WTC11 (cell line): Measurements from ENCODE around the gene KHDC4. TPM values are rescaled to one million over a fixed set of nuclear protein-coding genes. Genes with fewer than 3 reads are reported as not detected.

Experiments used
- ATAC-seq: fragments of 200-7000 bp; cut with Tn5 transposase; 2 replicates; pipeline ENCODE4 v1.10.0; 2021; ENCODE audit warnings: mild to moderate bottlenecking, moderate library complexity
- CTCF ChIA-PET: fragments of 300-600 bp; sonication (Branson Sonifier 250); formaldehyde crosslinking; loops from one replicate; lab custom pipeline; 2021; ENCODE audit warnings: antibody characterized with exemption; lab: Charles Lee
- POLR2A ChIA-PET: fragments of 350-600 bp; sonication (Branson Sonifier 250); formaldehyde crosslinking; loops from one replicate; lab custom pipeline; 2021; ENCODE audit warnings: antibody characterized with exemption; lab: Charles Lee
- DNase-seq: peaks from one replicate; pipeline ENCODE4 v3.0.0; 2021; ENCODE audit warnings: low spot score
- H3K27ac Mint-ChIP-seq: 2 replicates; pipeline ENCODE4 v1.8.0; 2021; ENCODE audit warnings: mixed read lengths
- H3K27me3 Mint-ChIP-seq: 2 replicates; pipeline ENCODE4 v1.8.0; 2021; ENCODE audit warnings: low read depth, mild to moderate bottlenecking, moderate library complexity, mixed read lengths
- H3K36me3 Mint-ChIP-seq: 2 replicates; pipeline ENCODE4 v1.8.0; 2021; ENCODE audit warnings: mixed read lengths
- H3K4me1 Mint-ChIP-seq: 2 replicates; pipeline ENCODE4 v1.8.0; 2022; ENCODE audit warnings: mixed read lengths
- H3K4me3 Mint-ChIP-seq: 2 replicates; pipeline ENCODE4 v1.8.0; 2021; ENCODE audit warnings: mild to moderate bottlenecking, moderate library complexity, mixed read lengths
- H3K9me3 Mint-ChIP-seq: 2 replicates; pipeline ENCODE4 v1.8.0; 2021; ENCODE audit warnings: mixed read lengths
- ELF4 ChIP-seq: sonication (generic); formaldehyde crosslinking; IDR thresholded peaks from 2 replicates; pipeline ENCODE4 v1.8.1; 2022; ENCODE audit warnings: low read depth, mild to moderate bottlenecking, moderate library complexity, missing genetic modification reagents
- EMX1 ChIP-seq: fragments of 250-450 bp; sonication (Bioruptor Pico); IDR thresholded peaks from 2 replicates; pipeline ENCODE4 v1.8.0; 2021; ENCODE audit warnings: mild to moderate bottlenecking
- FOXJ3 ChIP-seq: sonication (generic); formaldehyde crosslinking; IDR thresholded peaks from 2 replicates; pipeline ENCODE4 v1.9.0; 2021; ENCODE audit warnings: missing genetic modification reagents, mild to moderate bottlenecking, borderline replicate concordance
- FOXP1 ChIP-seq: sonication (generic); formaldehyde crosslinking; IDR thresholded peaks from 2 replicates; pipeline ENCODE4 v1.8.0; 2022; ENCODE audit warnings: missing genetic modification reagents, mild to moderate bottlenecking, moderate library complexity, borderline replicate concordance
- GRHL2 ChIP-seq: fragments of 250-450 bp; sonication (Bioruptor Pico); IDR thresholded peaks from 2 replicates; pipeline ENCODE4 v1.8.0; 2022; ENCODE audit warnings: mild to moderate bottlenecking, moderate library complexity; ENCODE audit not compliant: insufficient replicate concordance, severe bottlenecking
- GTF2I ChIP-seq: fragments of 250-450 bp; sonication (Bioruptor Pico); conservative IDR thresholded peaks from 2 replicates; pipeline ENCODE4 v1.4.0; 2021; ENCODE audit warnings: mild to moderate bottlenecking
- IRF2 ChIP-seq: sonication (generic); formaldehyde crosslinking; IDR thresholded peaks from 2 replicates; pipeline ENCODE4 v1.8.0; 2022; ENCODE audit warnings: low read depth, missing genetic modification reagents, borderline replicate concordance
- JUN ChIP-seq: sonication (generic); formaldehyde crosslinking; IDR thresholded peaks from 2 replicates; pipeline ENCODE4 v1.8.0; 2023; ENCODE audit warnings: mild to moderate bottlenecking, missing genetic modification reagents
- MYBL2 ChIP-seq: sonication (generic); formaldehyde crosslinking; IDR thresholded peaks from 2 replicates; pipeline ENCODE4 v1.8.1; 2023; ENCODE audit warnings: mild to moderate bottlenecking, moderate library complexity, missing genetic modification reagents
- NFYB ChIP-seq: sonication (generic); formaldehyde crosslinking; conservative IDR thresholded peaks from 2 replicates; pipeline ENCODE4 v1.8.0; 2022; ENCODE audit warnings: low read depth, missing genetic modification reagents
- OVOL2 ChIP-seq: fragments of 250-450 bp; sonication (Bioruptor Pico); IDR thresholded peaks from 2 replicates; pipeline ENCODE4 v1.9.0; 2021; ENCODE audit warnings: mild to moderate bottlenecking, borderline replicate concordance
- SMAD3 ChIP-seq: sonication (generic); formaldehyde crosslinking; IDR thresholded peaks from 2 replicates; pipeline ENCODE4 v1.8.0; 2022; ENCODE audit warnings: missing genetic modification reagents, mild to moderate bottlenecking, borderline replicate concordance
- TEAD4 ChIP-seq: sonication (generic); formaldehyde crosslinking; IDR thresholded peaks from 2 replicates; pipeline ENCODE4 v1.8.0; 2022; ENCODE audit warnings: mild to moderate bottlenecking, missing genetic modification reagents
- ZNF219 ChIP-seq: sonication (generic); formaldehyde crosslinking; IDR thresholded peaks from 2 replicates; pipeline ENCODE4 v1.8.0; 2023; ENCODE audit warnings: missing genetic modification reagents, mild to moderate bottlenecking, borderline replicate concordance
- total RNA-seq: library from RNA; stranded (reverse); gene quantifications from 3 replicates; pipeline ENCODE4 v1.2.3, GENCODE V29; 2021
- TF ChIP-seq, protein P1 (sequence below): fragments of 250-450 bp; sonication (Bioruptor Pico); IDR thresholded peaks from 2 replicates; pipeline ENCODE4 v1.9.0; 2021; ENCODE audit warnings: moderate library complexity, mild to moderate bottlenecking, inconsistent platforms, borderline replicate concordance
- TF ChIP-seq, protein P2 (sequence below): sonication (generic); formaldehyde crosslinking; IDR thresholded peaks from 2 replicates; pipeline ENCODE4 v1.8.1; 2023; ENCODE audit warnings: mild to moderate bottlenecking, missing genetic modification reagents, borderline replicate concordance
- TF ChIP-seq, protein P3 (sequence below): sonication (generic); formaldehyde crosslinking; IDR thresholded peaks from 2 replicates; pipeline ENCODE4 v1.8.0; 2022; ENCODE audit warnings: missing genetic modification reagents
- TF ChIP-seq, protein P4 (sequence below): sonication (generic); formaldehyde crosslinking; IDR thresholded peaks from 2 replicates; pipeline ENCODE4 v1.8.1; 2022; ENCODE audit warnings: mild to moderate bottlenecking, moderate library complexity, missing genetic modification reagents
- TF ChIP-seq, protein P5 (sequence below): fragments of 200-600 bp; IDR thresholded peaks from 2 replicates; pipeline ENCODE4 v1.8.0; 2022; ENCODE audit warnings: antibody characterized with exemption
- TF ChIP-seq, protein P6 (sequence below): sonication (generic); formaldehyde crosslinking; IDR thresholded peaks from 2 replicates; pipeline ENCODE4 v1.8.1; 2023; ENCODE audit warnings: mild to moderate bottlenecking, missing genetic modification reagents, moderate library complexity
- TF ChIP-seq, protein P7 (sequence below): sonication (generic); formaldehyde crosslinking; IDR thresholded peaks from 2 replicates; pipeline ENCODE4 v1.8.0; 2022; ENCODE audit warnings: mild to moderate bottlenecking, missing genetic modification reagents
- TF ChIP-seq, protein P8 (sequence below): sonication (generic); formaldehyde crosslinking; IDR thresholded peaks from 2 replicates; pipeline ENCODE4 v1.8.1; 2023; ENCODE audit warnings: mild to moderate bottlenecking, missing genetic modification reagents

KHDC4 gene
- total RNA-seq, 1 experiment from 2014 or later: 64.4 TPM

DNA sequence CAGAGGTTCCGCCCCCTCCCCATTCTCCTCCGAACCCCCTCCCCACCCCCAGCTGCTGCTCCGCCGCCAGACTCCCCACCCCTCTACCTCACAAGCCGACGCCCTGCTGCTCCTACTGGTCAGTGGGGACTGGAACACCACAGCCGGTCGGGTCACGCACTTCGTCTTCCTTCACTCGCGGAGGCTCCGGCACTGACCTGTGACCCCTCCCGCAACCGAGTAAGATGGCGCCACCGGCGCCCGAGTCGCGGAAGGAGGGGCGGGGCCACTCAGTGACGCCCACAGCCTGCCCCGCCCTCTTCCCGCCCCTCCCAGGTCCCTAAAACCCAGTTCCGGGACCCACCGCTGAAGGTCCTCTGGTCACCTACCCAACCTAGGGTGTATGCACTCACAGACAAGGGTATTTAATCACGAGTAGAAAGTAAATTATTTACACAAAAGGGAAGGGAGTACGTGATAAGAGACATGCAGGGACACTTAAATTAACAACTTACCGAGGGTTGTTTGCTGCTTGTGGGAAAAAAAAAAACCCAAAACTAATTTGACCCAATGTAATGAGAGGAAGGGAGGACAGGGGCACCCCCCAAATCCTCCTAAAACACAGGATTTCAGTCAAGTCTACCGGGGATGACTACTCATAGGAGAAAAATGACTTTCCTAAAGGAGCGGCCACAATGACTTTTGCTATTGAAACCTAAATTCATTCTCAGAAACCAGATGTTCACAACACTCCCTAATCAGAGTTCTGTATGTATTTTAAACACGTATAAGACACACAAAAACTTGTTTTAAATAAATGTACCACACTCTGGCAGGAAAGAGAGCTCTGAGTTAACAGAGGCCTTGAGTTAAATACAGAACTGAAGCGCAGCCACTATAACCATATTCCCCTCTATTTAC, 22.8 kb downstream of the KHDC4 start, which contains the start of gene RIT1:
Gene RIT1 (minus strand): TSS at position 194 of the 900 bp plus-strand sequence. CDS start 588 bp downstream, outside the sequence.
- Mint-ChIP-seq H3K9me3 (no peaks in the 10 kb centered on the region), H3K27me3 (no peaks in the 10 kb centered on the region), H3K36me3 (peaks cover 59% of the 10 kb centered on the region), H3K4me3 (peak within 1 kb of the TSS; percentile 95), H3K4me1 (peaks cover 13% of the 10 kb centered on the region), H3K27ac (peak within 1 kb of the TSS; percentile 97)
- ATAC-seq (peak; percentile 93), DNase-seq (peak; percentile 89)
- POLR2A ChIA-PET: no interaction called here
- CTCF ChIA-PET: interaction anchor here (0.8 to 1.6 kb wide), 2 partner anchors 78 to 155 kb away, joined by 3 read pairs; no protein-coding TSS in a partner anchor
- no peak for TF ChIP-seq IRF2
- no peak for TF ChIP-seq GRHL2 (CRISPR knock-in tag)
- no peak; the same call in 1 of the 2 replicates for TF ChIP-seq MYBL2 (CRISPR knock-in tag)
- TF ChIP-seq, protein P1, sequence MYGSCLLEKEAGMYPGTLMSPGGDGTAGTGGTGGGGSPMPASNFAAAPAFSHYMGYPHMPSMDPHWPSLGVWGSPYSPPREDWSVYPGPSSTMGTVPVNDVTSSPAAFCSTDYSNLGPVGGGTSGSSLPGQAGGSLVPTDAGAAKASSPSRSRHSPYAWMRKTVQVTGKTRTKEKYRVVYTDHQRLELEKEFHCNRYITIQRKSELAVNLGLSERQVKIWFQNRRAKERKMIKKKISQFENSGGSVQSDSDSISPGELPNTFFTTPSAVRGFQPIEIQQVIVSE (CRISPR knock-in tag): no peak
- TF ChIP-seq ELF4 (CRISPR knock-in tag): no peak
- TF ChIP-seq, protein P2, sequence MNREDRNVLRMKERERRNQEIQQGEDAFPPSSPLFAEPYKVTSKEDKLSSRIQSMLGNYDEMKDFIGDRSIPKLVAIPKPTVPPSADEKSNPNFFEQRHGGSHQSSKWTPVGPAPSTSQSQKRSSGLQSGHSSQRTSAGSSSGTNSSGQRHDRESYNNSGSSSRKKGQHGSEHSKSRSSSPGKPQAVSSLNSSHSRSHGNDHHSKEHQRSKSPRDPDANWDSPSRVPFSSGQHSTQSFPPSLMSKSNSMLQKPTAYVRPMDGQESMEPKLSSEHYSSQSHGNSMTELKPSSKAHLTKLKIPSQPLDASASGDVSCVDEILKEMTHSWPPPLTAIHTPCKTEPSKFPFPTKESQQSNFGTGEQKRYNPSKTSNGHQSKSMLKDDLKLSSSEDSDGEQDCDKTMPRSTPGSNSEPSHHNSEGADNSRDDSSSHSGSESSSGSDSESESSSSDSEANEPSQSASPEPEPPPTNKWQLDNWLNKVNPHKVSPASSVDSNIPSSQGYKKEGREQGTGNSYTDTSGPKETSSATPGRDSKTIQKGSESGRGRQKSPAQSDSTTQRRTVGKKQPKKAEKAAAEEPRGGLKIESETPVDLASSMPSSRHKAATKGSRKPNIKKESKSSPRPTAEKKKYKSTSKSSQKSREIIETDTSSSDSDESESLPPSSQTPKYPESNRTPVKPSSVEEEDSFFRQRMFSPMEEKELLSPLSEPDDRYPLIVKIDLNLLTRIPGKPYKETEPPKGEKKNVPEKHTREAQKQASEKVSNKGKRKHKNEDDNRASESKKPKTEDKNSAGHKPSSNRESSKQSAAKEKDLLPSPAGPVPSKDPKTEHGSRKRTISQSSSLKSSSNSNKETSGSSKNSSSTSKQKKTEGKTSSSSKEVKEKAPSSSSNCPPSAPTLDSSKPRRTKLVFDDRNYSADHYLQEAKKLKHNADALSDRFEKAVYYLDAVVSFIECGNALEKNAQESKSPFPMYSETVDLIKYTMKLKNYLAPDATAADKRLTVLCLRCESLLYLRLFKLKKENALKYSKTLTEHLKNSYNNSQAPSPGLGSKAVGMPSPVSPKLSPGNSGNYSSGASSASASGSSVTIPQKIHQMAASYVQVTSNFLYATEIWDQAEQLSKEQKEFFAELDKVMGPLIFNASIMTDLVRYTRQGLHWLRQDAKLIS (CRISPR knock-in tag): no peak
- TF ChIP-seq SMAD3 (CRISPR knock-in tag): 0 out of 2 replicates have a peak, but pooled peaks have one; percentile 14
- TF ChIP-seq, protein P3, sequence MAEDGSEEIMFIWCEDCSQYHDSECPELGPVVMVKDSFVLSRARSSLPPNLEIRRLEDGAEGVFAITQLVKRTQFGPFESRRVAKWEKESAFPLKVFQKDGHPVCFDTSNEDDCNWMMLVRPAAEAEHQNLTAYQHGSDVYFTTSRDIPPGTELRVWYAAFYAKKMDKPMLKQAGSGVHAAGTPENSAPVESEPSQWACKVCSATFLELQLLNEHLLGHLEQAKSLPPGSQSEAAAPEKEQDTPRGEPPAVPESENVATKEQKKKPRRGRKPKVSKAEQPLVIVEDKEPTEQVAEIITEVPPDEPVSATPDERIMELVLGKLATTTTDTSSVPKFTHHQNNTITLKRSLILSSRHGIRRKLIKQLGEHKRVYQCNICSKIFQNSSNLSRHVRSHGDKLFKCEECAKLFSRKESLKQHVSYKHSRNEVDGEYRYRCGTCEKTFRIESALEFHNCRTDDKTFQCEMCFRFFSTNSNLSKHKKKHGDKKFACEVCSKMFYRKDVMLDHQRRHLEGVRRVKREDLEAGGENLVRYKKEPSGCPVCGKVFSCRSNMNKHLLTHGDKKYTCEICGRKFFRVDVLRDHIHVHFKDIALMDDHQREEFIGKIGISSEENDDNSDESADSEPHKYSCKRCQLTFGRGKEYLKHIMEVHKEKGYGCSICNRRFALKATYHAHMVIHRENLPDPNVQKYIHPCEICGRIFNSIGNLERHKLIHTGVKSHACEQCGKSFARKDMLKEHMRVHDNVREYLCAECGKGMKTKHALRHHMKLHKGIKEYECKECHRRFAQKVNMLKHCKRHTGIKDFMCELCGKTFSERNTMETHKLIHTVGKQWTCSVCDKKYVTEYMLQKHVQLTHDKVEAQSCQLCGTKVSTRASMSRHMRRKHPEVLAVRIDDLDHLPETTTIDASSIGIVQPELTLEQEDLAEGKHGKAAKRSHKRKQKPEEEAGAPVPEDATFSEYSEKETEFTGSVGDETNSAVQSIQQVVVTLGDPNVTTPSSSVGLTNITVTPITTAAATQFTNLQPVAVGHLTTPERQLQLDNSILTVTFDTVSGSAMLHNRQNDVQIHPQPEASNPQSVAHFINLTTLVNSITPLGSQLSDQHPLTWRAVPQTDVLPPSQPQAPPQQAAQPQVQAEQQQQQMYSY (CRISPR knock-in tag): no peak
- TF ChIP-seq EMX1 (CRISPR knock-in tag): peak; percentile 69; the same call in 1 of the 2 replicates
- TF ChIP-seq NFYB: no peak
- no peak for TF ChIP-seq TEAD4 (CRISPR knock-in tag)
- no peak for TF ChIP-seq JUN
- TF ChIP-seq, protein P4, sequence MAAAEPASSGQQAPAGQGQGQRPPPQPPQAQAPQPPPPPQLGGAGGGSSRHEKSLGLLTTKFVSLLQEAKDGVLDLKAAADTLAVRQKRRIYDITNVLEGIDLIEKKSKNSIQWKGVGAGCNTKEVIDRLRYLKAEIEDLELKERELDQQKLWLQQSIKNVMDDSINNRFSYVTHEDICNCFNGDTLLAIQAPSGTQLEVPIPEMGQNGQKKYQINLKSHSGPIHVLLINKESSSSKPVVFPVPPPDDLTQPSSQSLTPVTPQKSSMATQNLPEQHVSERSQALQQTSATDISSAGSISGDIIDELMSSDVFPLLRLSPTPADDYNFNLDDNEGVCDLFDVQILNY: 0 out of 2 replicates have a peak, but pooled peaks have one; percentile 52
- TF ChIP-seq, protein P5, sequence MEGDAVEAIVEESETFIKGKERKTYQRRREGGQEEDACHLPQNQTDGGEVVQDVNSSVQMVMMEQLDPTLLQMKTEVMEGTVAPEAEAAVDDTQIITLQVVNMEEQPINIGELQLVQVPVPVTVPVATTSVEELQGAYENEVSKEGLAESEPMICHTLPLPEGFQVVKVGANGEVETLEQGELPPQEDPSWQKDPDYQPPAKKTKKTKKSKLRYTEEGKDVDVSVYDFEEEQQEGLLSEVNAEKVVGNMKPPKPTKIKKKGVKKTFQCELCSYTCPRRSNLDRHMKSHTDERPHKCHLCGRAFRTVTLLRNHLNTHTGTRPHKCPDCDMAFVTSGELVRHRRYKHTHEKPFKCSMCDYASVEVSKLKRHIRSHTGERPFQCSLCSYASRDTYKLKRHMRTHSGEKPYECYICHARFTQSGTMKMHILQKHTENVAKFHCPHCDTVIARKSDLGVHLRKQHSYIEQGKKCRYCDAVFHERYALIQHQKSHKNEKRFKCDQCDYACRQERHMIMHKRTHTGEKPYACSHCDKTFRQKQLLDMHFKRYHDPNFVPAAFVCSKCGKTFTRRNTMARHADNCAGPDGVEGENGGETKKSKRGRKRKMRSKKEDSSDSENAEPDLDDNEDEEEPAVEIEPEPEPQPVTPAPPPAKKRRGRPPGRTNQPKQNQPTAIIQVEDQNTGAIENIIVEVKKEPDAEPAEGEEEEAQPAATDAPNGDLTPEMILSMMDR: no peak
- no peak for TF ChIP-seq OVOL2 (CRISPR knock-in tag)
- no peak for TF ChIP-seq FOXJ3 (CRISPR knock-in tag)
- 0 out of 2 replicates have a peak, but pooled peaks have one; percentile 48 for TF ChIP-seq FOXP1
- TF ChIP-seq ZNF219 (CRISPR knock-in tag): no peak
- TF ChIP-seq, protein P6, sequence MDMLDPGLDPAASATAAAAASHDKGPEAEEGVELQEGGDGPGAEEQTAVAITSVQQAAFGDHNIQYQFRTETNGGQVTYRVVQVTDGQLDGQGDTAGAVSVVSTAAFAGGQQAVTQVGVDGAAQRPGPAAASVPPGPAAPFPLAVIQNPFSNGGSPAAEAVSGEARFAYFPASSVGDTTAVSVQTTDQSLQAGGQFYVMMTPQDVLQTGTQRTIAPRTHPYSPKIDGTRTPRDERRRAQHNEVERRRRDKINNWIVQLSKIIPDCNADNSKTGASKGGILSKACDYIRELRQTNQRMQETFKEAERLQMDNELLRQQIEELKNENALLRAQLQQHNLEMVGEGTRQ (CRISPR knock-in tag): 0 out of 2 replicates have a peak, but pooled peaks have one; percentile 4
- TF ChIP-seq, protein P7, sequence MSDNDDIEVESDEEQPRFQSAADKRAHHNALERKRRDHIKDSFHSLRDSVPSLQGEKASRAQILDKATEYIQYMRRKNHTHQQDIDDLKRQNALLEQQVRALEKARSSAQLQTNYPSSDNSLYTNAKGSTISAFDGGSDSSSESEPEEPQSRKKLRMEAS: no peak
- no peak for TF ChIP-seq GTF2I (CRISPR knock-in tag)
- TF ChIP-seq, protein P8, sequence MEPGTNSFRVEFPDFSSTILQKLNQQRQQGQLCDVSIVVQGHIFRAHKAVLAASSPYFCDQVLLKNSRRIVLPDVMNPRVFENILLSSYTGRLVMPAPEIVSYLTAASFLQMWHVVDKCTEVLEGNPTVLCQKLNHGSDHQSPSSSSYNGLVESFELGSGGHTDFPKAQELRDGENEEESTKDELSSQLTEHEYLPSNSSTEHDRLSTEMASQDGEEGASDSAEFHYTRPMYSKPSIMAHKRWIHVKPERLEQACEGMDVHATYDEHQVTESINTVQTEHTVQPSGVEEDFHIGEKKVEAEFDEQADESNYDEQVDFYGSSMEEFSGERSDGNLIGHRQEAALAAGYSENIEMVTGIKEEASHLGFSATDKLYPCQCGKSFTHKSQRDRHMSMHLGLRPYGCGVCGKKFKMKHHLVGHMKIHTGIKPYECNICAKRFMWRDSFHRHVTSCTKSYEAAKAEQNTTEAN (CRISPR knock-in tag): no peak
